WTC11 (cell line): ENCODE results near the gene LONP2.

Source experiments
- ATF1 ChIP-seq: sonication (generic); formaldehyde crosslinking; IDR thresholded peaks from 2 replicates; pipeline ENCODE4 v1.8.1; 2023; ENCODE audit warnings: mild to moderate bottlenecking, moderate library complexity, missing genetic modification reagents
- ATF2 ChIP-seq: sonication (generic); formaldehyde crosslinking; IDR thresholded peaks from 2 replicates; pipeline ENCODE4 v1.8.1; 2022; ENCODE audit warnings: low read depth, missing genetic modification reagents, borderline replicate concordance
- ATF3 ChIP-seq: sonication (generic); formaldehyde crosslinking; conservative IDR thresholded peaks from 2 replicates; pipeline ENCODE4 v1.8.1; 2022; ENCODE audit warnings: mild to moderate bottlenecking, missing genetic modification reagents
- CTCF ChIP-seq: fragments of 200-600 bp; IDR thresholded peaks from 2 replicates; pipeline ENCODE4 v1.8.0; 2022; ENCODE audit warnings: antibody characterized with exemption
- E2F4 ChIP-seq: sonication (generic); formaldehyde crosslinking; IDR thresholded peaks from 2 replicates; pipeline ENCODE4 v1.8.1; 2022; ENCODE audit warnings: low read depth, mild to moderate bottlenecking, moderate library complexity, missing genetic modification reagents, borderline replicate concordance
- IRF2 ChIP-seq: sonication (generic); formaldehyde crosslinking; IDR thresholded peaks from 2 replicates; pipeline ENCODE4 v1.8.0; 2022; ENCODE audit warnings: low read depth, missing genetic modification reagents, borderline replicate concordance
- SP1 ChIP-seq: sonication (generic); formaldehyde crosslinking; conservative IDR thresholded peaks from 2 replicates; pipeline ENCODE4 v1.8.1; 2022; ENCODE audit warnings: missing genetic modification reagents
- ZBTB43 ChIP-seq: sonication (generic); formaldehyde crosslinking; IDR thresholded peaks from 2 replicates; pipeline ENCODE4 v1.8.1; 2023; ENCODE audit warnings: mild to moderate bottlenecking, missing genetic modification reagents

GRCh38 chr16:48269011-48269410 is 24.9 kb downstream of the LONP2 start:
- no peak for TF ChIP-seq ATF2 (CRISPR knock-in tag)
- no peak for TF ChIP-seq CTCF
- TF ChIP-seq ATF3 (CRISPR knock-in tag) = no peak
- TF ChIP-seq E2F4 = no peak
- no peak for TF ChIP-seq ATF1 (CRISPR knock-in tag)
- TF ChIP-seq ZBTB43 (CRISPR knock-in tag) = no peak
- no peak for TF ChIP-seq IRF2
- no peak for TF ChIP-seq SP1 (CRISPR knock-in tag)
